H1 (cell line): ENCODE data around the gene FBXL12. TPM values are rescaled to one million over a fixed set of nuclear protein-coding genes. Genes with fewer than 3 reads are reported as not detected.
"Not testable (repeated sequence)": the region's sequence is repeated elsewhere in the genome, so short reads cannot be mapped to it uniquely, and the experiment has no call there.

Experiments
- CTCF ChIA-PET: fragments of 300-600 bp; sonication (Branson Sonifier 250); formaldehyde crosslinking; loops from one replicate; lab custom pipeline; 2021; ENCODE audit not compliant: partially characterized antibody; lab: Charles Lee
- POLR2A ChIA-PET: fragments of 300-600 bp; sonication (Branson Sonifier 250); formaldehyde crosslinking; loops from one replicate; lab custom pipeline; 2021; ENCODE audit warnings: inconsistent platforms; ENCODE audit not compliant: partially characterized antibody; lab: Charles Lee
- DNase-seq, 2 experiments: peaks; one replicate each; pipeline versions ENCODE4 v3.0.0 to v3.0.0-alpha.2; 2010 to 2022; ENCODE audit warnings: low spot score in 2 of 2, low read depth in 1 of 2, mixed read lengths in 1 of 2
- FAIRE-seq: peaks from 2 replicates; lab custom pipeline; 2011; peaks lifted over from hg19 to GRCh38; lab: Jason Lieb, UNC
- H2AFZ ChIP-seq: 2 replicates; pipeline ENCODE4 v1.8.1; 2012; ENCODE audit warnings: low read length, inconsistent platforms
- H2AK5ac ChIP-seq: 2 replicates; pipeline ENCODE4 v1.6.1; 2013; ENCODE audit warnings: low read depth, low read length
- H2BK120ac ChIP-seq: replicated peaks from 2 replicates; pipeline ENCODE3; 2013; ENCODE audit warnings: low read depth, low read length, inconsistent platforms
- H2BK12ac ChIP-seq: 2 replicates; pipeline ENCODE4 v1.6.1; 2013; ENCODE audit warnings: low read depth, low read length
- H2BK15ac ChIP-seq: 2 replicates; pipeline ENCODE4 v1.6.1; 2013; ENCODE audit warnings: low read length
- H2BK20ac ChIP-seq: 2 replicates; pipeline ENCODE4 v1.6.1; 2013; ENCODE audit warnings: low read length
- H2BK5ac ChIP-seq: 2 replicates; pipeline ENCODE4 v1.6.1; 2013; ENCODE audit warnings: low read depth, low read length
- H3K14ac ChIP-seq: 2 replicates; pipeline ENCODE4 v1.6.1; 2013; ENCODE audit warnings: inconsistent platforms; ENCODE audit not compliant: insufficient read length
- H3K18ac ChIP-seq: 2 replicates; pipeline ENCODE4 v1.6.1; 2013; ENCODE audit warnings: low read length; ENCODE audit errors: extremely low read depth
- H3K23ac ChIP-seq: 2 replicates; pipeline ENCODE4 v1.6.1; 2013; ENCODE audit warnings: inconsistent platforms; ENCODE audit not compliant: insufficient read length
- H3K23me2 ChIP-seq: 2 replicates; pipeline ENCODE4 v1.6.1; 2013; ENCODE audit warnings: low read depth, low read length
- H3K27ac ChIP-seq: 2 replicates; pipeline ENCODE4 v1.6.1; 2011; ENCODE audit warnings: low read depth, low read length, inconsistent platforms
- H3K27me3 ChIP-seq, 4 experiments: replicated peaks in 1 of 4; 1 replicate in 1 of 4; 2 replicates in 3 of 4; pipeline versions ENCODE4 v1.6.1 to v1.8.1; 2011 to 2013; ENCODE audit warnings: low read length in 3 of 4, mild to moderate bottlenecking in 3 of 4, inconsistent platforms in 2 of 4, mixed read lengths in 2 of 4, moderate library complexity in 1 of 4; ENCODE audit not compliant: control insufficient read depth in 3 of 4, insufficient read depth in 3 of 4; ENCODE audit errors: extremely low read depth in 1 of 4
- H3K36me3 ChIP-seq, 4 experiments: 2 replicates each; pipeline versions ENCODE4 v1.6.1 to v1.8.1; 2011 to 2013; ENCODE audit warnings: mild to moderate bottlenecking in 4 of 4, low read length in 3 of 4, moderate library complexity in 2 of 4, control low read depth in 1 of 4, inconsistent platforms in 1 of 4; ENCODE audit not compliant: insufficient read depth in 4 of 4, control insufficient read depth in 2 of 4
- H3K4ac ChIP-seq: replicated peaks from 2 replicates; pipeline ENCODE3; 2013; ENCODE audit warnings: low read length, low read depth, mixed read lengths, inconsistent platforms; ENCODE audit not compliant: insufficient read length
- H3K4me1 ChIP-seq, 4 experiments: replicated peaks in 1 of 4; 1 replicate in 1 of 4; 2 replicates in 3 of 4; pipeline versions ENCODE4 v1.6.1 to v1.8.1; 2011 to 2013; ENCODE audit warnings: low read length in 3 of 4, inconsistent platforms in 2 of 4, mixed read lengths in 1 of 4; ENCODE audit not compliant: insufficient read depth in 4 of 4, control insufficient read depth in 3 of 4
- H3K4me2 ChIP-seq, 2 experiments: 2 replicates each; pipeline versions ENCODE4 v1.6.1 to v1.8.1; 2011 to 2013; ENCODE audit warnings: low read depth in 2 of 2, low read length in 2 of 2, control low read depth in 1 of 2, inconsistent platforms in 1 of 2, mild to moderate bottlenecking in 1 of 2; ENCODE audit not compliant: insufficient read depth in 1 of 2
- H3K4me3 ChIP-seq, 4 experiments: fragments of 200-600, 300-600 bp in 1 of 4; sonication (generic), shearing (Covaris generic), sonication (Bioruptor Twin) in 1 of 4; 2 replicates each; pipeline versions ENCODE4 v1.5.1 to v1.8.1; 2011 to 2016; ENCODE audit warnings: low read length in 4 of 4, low read depth in 3 of 4, control low read depth in 2 of 4, inconsistent platforms in 2 of 4, mild to moderate bottlenecking in 2 of 4, mixed read lengths in 1 of 4, moderate library complexity in 1 of 4; ENCODE audit not compliant: insufficient read depth in 2 of 4; ENCODE audit errors: extremely low read depth in 1 of 4
- H3K56ac ChIP-seq: replicated peaks from 2 replicates; pipeline ENCODE3; 2013; ENCODE audit warnings: low read depth, mild to moderate bottlenecking, mixed read lengths, low read length, inconsistent platforms; ENCODE audit not compliant: insufficient read length
- H3K79me1 ChIP-seq: 2 replicates; pipeline ENCODE4 v1.6.1; 2013; ENCODE audit warnings: low read depth, low read length, control low read depth
- H3K79me2 ChIP-seq, 2 experiments: 2 replicates each; pipeline versions ENCODE4 v1.6.1 to v1.8.1; 2012 to 2013; ENCODE audit warnings: low read length in 2 of 2, mild to moderate bottlenecking in 2 of 2, inconsistent platforms in 1 of 2; ENCODE audit not compliant: insufficient read depth in 2 of 2, control insufficient read depth in 1 of 2
- H3K9ac ChIP-seq, 4 experiments: replicated peaks in 1 of 4; 1 replicate in 1 of 4; 2 replicates in 3 of 4; pipeline versions ENCODE4 v1.6.1 to v1.8.1; 2011 to 2013; ENCODE audit warnings: low read depth in 3 of 4, low read length in 3 of 4, control low read depth in 2 of 4, mild to moderate bottlenecking in 2 of 4, moderate library complexity in 2 of 4, inconsistent platforms in 1 of 4; ENCODE audit errors: extremely low read depth in 1 of 4
- H3K9me3 ChIP-seq, 2 experiments: 2 replicates each; pipeline versions ENCODE4 v1.6.1 to v1.8.1; 2012 to 2013; ENCODE audit warnings: mild to moderate bottlenecking in 2 of 2, moderate library complexity in 2 of 2, control low read depth in 1 of 2, inconsistent platforms in 1 of 2, low read depth in 1 of 2, low read length in 1 of 2, mixed read lengths in 1 of 2; ENCODE audit not compliant: insufficient read depth in 2 of 2
- H4K20me1 ChIP-seq, 2 experiments: replicated peaks in 1 of 2; 2 replicates each; pipeline versions ENCODE3 to v1.8.1; 2011 to 2013; ENCODE audit warnings: inconsistent platforms in 2 of 2, low read length in 2 of 2, mild to moderate bottlenecking in 1 of 2; ENCODE audit not compliant: insufficient read depth in 2 of 2, control insufficient read depth in 1 of 2
- H4K5ac ChIP-seq: 2 replicates; pipeline ENCODE4 v1.6.1; 2013; ENCODE audit warnings: low read length, low read depth, mixed read lengths, inconsistent platforms; ENCODE audit not compliant: insufficient read length
- H4K8ac ChIP-seq: 2 replicates; pipeline ENCODE4 v1.8.0; 2013; ENCODE audit warnings: mild to moderate bottlenecking, moderate library complexity, low read length, inconsistent platforms; ENCODE audit not compliant: insufficient read depth; ENCODE audit errors: extremely low read depth
- H4K91ac ChIP-seq: replicated peaks from 2 replicates; pipeline ENCODE3; 2013; ENCODE audit warnings: low read length, mixed read lengths, inconsistent platforms; ENCODE audit not compliant: insufficient read length
- CREB1 ChIP-seq: IDR thresholded peaks from 2 replicates; pipeline ENCODE4 v1.6.1; 2012; ENCODE audit warnings: inconsistent platforms
- HDAC2 ChIP-seq, 2 experiments: fragments of 300-600 bp in 1 of 2; sonication (generic) in 1 of 2; IDR thresholded peaks; 2 replicates each; pipeline ENCODE4 v1.6.1; 2011 to 2012; ENCODE audit warnings: low read depth in 2 of 2, low read length in 2 of 2, mild to moderate bottlenecking in 2 of 2, moderate library complexity in 2 of 2, borderline replicate concordance in 1 of 2, inconsistent platforms in 1 of 2
- KDM4A ChIP-seq: IDR thresholded peaks from one replicate; pipeline ENCODE4 v1.7.1; 2012; ENCODE audit warnings: low read depth, mild to moderate bottlenecking, moderate library complexity, low read length, inconsistent platforms; ENCODE audit not compliant: severe bottlenecking
- WGBS, 2 experiments: shearing (Covaris generic) in 1 of 2; methylation state at CpG; one replicate each; pipeline versions ENCODE4 v1.1.6 to v1.1.7; 2013 to 2015; ENCODE audit warnings: low lambda C conversion rate in 2 of 2, mixed read lengths in 2 of 2, inconsistent platforms in 1 of 2, low coverage in 1 of 2, missing lambda C conversion rate in 1 of 2; ENCODE audit not compliant: insufficient replicate concordance in 2 of 2, insufficient coverage in 1 of 2, insufficient read length in 1 of 2; ENCODE audit errors: extremely low coverage in 1 of 2, missing lambda C conversion rate in 1 of 2; 5-methylcytosine and 5-hydroxymethylcytosine counted together
- polyA plus RNA-seq, 7 experiments: library from polyadenylated mRNA; depleted of rRNA in 3 of 7; stranded (reverse) in 5 of 7; unstranded in 2 of 7; fragments of >200 nt in 5 of 7; fragments of 200-250 nt in 2 of 7; gene quantifications; 1 replicate in 5 of 7; 2 replicates in 1 of 7; 4 replicates in 1 of 7; pipeline versions ENCODE4 v1.2.1 to v1.2.3, GENCODE V29; 2011 to 2013; ENCODE audit warnings: missing spikeins in 2 of 7, mixed read lengths in 2 of 7
- total RNA-seq: library from RNA; stranded (reverse); fragmentation: NEBNext Ultra II Directional; extraction: Animal tissue kit (Norgen Biotek cat#: 25700); gene quantifications from 2 replicates; pipeline ENCODE4 v1.2.1, GENCODE V29; 2021

Gene FBXL12
- total and polyA plus RNA-seq, 2 of the 8 experiments (the other 6 are each of a cell fraction or from before 2014, with no cell fraction given): 24.6 to 62.3 TPM

DNA sequence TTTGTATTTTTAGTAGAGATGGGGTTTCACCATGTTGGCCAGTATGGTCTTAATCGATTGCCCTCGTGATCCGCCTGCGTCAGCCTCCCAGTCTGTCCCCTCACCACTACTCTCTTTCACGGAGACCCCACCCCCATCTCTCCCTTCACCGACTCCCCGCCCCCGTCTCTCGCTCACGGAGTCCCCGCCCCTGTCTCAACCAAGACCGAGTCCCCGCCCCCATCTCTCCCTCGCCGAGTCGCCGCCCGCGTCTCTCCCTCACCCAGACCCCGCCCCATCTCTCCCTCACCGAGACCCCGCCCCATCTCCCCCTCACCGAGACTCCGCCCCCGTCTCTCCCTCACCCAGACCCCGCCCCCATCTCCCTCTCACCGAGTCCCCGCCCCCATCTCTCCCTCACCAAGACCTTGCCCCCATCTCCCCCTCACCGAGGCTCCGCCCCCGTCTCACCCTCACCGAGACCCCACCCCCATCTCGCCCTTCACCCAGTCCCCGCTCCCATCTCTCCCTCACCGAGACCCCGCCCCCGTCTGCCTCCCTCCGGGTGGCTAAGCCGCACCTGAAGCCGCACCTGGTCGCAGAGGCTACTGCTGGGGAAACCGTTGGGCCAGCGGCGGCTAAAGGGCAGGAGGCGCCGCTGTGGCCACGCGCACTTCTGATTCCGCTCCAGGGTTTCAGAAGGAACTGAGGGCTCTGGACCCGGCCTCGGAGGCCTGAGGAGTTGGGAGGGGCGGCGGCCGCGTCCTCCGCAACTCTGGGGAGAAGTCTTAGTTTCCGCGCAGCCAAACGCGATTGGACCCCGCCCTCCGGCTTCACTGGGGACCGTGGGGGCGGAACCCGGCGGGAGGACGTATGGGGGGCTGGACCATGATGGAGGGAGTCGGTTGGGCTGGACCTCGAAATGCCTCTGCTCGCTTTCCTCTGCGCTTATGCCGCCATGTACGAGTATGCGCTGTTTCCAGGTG is 33.2 kb downstream of the FBXL12 start (continued):
- peak; percentile 49 for TF ChIP-seq KDM4A
- TF ChIP-seq HDAC2 (IDR thresholded peaks at IDR 0.05; ENCODE audit: borderline replicate concordance in 1 of 2, low read depth in 2 of 2, low read length in 2 of 2): peak in 1 of 2 experiments; percentile 29; a peak in 1 of 4 replicates
- peak; percentile 42; the same call in 1 of the 2 replicates for TF ChIP-seq CREB1

- not testable (repeated sequence) for H4K5ac ChIP-seq, H2AK5ac ChIP-seq, H4K20me1 ChIP-seq, H4K8ac ChIP-seq, H4K91ac ChIP-seq, H3K4me3 ChIP-seq, H2BK15ac ChIP-seq, FAIRE-seq, H3K18ac ChIP-seq, H3K14ac ChIP-seq, H2AFZ ChIP-seq, H3K56ac ChIP-seq, H3K4me1 ChIP-seq, H3K36me3 ChIP-seq, H3K79me2 ChIP-seq, H3K9me3 ChIP-seq, H2BK120ac ChIP-seq, H2BK20ac ChIP-seq, H3K23ac ChIP-seq, H2BK5ac ChIP-seq, H2BK12ac ChIP-seq, H3K27me3 ChIP-seq, H3K27ac ChIP-seq, DNase-seq, H3K23me2 ChIP-seq, H3K79me1 ChIP-seq, H3K4ac ChIP-seq
- H3K4me2 ChIP-seq: peak overlapping the region; percentile 62 to 69; a peak in 2 of 4 replicates
- CTCF ChIA-PET: interaction anchor here (1.2 kb wide), 1 partner anchor 13 kb away, joined by 4 read pairs; no protein-coding TSS in a partner anchor
- peak overlapping the region in 1 of 4 experiments; percentile 18; a peak in 2 of 7 replicates for H3K9ac ChIP-seq
- POLR2A ChIA-PET: interaction anchor here (1.1 to 1.9 kb wide), 2 partner anchors 161 to 201 kb away, joined by 3 to 7 read pairs; no protein-coding TSS in a partner anchor
- WGBS, 2 experiments: 91% methylated on average over 6 of the region's 6 CpGs; no CpG with 5 or more reads in 1 of the 2 experiments
Measured at GRCh38 chr19:9784163-9784496, 34.7 kb downstream of the FBXL12 start.
